ENCODE data around the gene NUP98.
"Not testable (repeated sequence)": the region's sequence is repeated elsewhere in the genome, so short reads cannot be mapped to it uniquely, and the experiment has no call there.

DNA sequence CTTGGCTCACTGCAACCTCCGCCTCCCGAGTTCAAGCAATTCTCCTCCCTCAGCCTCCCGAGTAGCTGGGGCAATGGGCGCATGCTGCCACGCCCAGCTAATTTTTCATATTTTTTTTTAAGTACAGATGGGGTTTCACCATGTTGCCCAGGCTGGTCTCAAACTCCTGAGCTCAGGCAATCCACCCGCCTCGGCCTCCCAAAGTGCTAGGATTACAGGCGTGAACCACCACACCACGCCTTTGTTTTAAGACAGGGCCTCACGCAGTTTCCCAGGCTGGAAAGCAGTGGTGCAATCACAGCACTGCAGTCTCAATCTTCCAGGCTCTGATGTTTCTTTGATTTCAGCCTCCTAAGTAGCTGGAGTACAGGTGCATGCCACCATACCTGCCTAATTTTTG is 3.0 kb downstream of the NUP98 start:
- not testable (repeated sequence) for TF ChIP-seq SIN3A (IDR thresholded peaks at IDR 0.05; ENCODE audit: low read depth); SP1 (IDR thresholded peaks at IDR 0.05; ENCODE audit: low read depth); EZH2 (IDR thresholded peaks at IDR 0.05); POLR2AphosphoS5 (IDR thresholded peaks at IDR 0.05; ENCODE audit: low read depth, low read length); EZH2phosphoT487 (IDR thresholded peaks at IDR 0.05; ENCODE audit: borderline replicate concordance); RAD21 (IDR thresholded peaks at IDR 0.05; ENCODE audit: low read depth); SRF (IDR thresholded peaks at IDR 0.05; ENCODE audit: low read depth)
- TF ChIP-seq, protein P1, sequence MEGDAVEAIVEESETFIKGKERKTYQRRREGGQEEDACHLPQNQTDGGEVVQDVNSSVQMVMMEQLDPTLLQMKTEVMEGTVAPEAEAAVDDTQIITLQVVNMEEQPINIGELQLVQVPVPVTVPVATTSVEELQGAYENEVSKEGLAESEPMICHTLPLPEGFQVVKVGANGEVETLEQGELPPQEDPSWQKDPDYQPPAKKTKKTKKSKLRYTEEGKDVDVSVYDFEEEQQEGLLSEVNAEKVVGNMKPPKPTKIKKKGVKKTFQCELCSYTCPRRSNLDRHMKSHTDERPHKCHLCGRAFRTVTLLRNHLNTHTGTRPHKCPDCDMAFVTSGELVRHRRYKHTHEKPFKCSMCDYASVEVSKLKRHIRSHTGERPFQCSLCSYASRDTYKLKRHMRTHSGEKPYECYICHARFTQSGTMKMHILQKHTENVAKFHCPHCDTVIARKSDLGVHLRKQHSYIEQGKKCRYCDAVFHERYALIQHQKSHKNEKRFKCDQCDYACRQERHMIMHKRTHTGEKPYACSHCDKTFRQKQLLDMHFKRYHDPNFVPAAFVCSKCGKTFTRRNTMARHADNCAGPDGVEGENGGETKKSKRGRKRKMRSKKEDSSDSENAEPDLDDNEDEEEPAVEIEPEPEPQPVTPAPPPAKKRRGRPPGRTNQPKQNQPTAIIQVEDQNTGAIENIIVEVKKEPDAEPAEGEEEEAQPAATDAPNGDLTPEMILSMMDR (IDR thresholded peaks at IDR 0.05 in 2 of 3, conservative IDR thresholded peaks at IDR 0.05 in 1 of 3; ENCODE audit: borderline replicate concordance in 1 of 3, insufficient read depth in 1 of 3, low read depth in 2 of 3, low read length in 2 of 3) = not testable (repeated sequence)
- TF ChIP-seq, protein P2, sequence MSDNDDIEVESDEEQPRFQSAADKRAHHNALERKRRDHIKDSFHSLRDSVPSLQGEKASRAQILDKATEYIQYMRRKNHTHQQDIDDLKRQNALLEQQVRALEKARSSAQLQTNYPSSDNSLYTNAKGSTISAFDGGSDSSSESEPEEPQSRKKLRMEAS (IDR thresholded peaks at IDR 0.05) = not testable (repeated sequence)

All from HCT116 (cell line).